ENCODE data around the gene PLAC9.

DNA sequence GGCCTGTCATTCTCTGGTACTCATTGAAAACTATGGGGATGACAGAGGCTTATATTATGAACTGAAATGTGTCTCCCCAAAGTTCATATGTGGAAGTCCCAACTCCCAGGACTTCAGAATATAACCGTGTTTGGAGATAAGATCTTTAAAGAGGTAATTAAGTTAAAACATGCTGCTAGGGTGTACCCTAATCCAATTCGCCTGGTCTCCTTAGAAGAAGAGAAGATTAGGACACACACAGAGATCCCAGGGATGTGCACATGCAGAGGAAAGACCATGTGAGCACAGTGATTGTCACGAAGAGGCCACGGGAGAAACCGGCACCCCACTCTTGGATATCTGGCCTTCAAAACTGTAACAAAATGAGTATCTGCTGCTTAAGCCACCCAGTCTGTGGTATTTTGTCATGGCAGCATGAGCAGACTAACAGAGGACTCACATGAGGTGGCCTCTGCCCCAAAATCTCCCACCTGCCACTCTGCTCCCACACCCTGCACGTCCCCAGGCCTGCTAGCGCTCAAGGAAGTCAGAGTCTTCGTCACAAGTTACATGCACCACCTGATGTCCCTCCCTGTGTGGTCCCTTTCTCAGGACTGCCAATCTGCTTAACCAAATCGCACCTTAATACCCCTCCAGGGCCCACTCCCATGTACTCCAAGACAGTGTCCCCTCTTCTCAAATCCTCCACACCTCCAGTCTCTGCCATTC lies 26.8 kb downstream of the PLAC9 start:
- TF ChIP-seq, protein P1, sequence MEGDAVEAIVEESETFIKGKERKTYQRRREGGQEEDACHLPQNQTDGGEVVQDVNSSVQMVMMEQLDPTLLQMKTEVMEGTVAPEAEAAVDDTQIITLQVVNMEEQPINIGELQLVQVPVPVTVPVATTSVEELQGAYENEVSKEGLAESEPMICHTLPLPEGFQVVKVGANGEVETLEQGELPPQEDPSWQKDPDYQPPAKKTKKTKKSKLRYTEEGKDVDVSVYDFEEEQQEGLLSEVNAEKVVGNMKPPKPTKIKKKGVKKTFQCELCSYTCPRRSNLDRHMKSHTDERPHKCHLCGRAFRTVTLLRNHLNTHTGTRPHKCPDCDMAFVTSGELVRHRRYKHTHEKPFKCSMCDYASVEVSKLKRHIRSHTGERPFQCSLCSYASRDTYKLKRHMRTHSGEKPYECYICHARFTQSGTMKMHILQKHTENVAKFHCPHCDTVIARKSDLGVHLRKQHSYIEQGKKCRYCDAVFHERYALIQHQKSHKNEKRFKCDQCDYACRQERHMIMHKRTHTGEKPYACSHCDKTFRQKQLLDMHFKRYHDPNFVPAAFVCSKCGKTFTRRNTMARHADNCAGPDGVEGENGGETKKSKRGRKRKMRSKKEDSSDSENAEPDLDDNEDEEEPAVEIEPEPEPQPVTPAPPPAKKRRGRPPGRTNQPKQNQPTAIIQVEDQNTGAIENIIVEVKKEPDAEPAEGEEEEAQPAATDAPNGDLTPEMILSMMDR (IDR thresholded peaks at IDR 0.05) = no peak
- TF ChIP-seq POLR2AphosphoS5 (IDR thresholded peaks at IDR 0.05) = no peak

Measured in esophagus muscularis mucosa (tissue), 3 donors.